Left renal cortex interstitium (tissue), 4 donors: ENCODE results near the gene AP5Z1. TPM values are rescaled to one million over a fixed set of nuclear protein-coding genes. Genes with fewer than 3 reads are reported as not detected.

ENCODE experiments used
- DNase-seq, 4 donors: peaks; one replicate each; pipeline ENCODE4 v3.0.0-alpha.2; 2013; ENCODE audit warnings: low read depth in 4 of 4, low spot score in 2 of 4, missing footprints in 1 of 4
- polyA plus RNA-seq, 4 donors: library from polyadenylated mRNA; unstranded; fragments of 120-200 nt; gene quantifications; one replicate each; pipeline ENCODE4 v1.2.1, GENCODE V29; 2013; ENCODE audit not compliant: insufficient read length in 4 of 4

The AP5Z1 gene
- polyA plus RNA-seq, 4 donors, result 16.8 to 35.1 (median 27.5) TPM

GRCh38 chr7:4817178-4817901, 41.9 kb downstream of the AP5Z1 start:
- DNase-seq, result no peak

DNA sequence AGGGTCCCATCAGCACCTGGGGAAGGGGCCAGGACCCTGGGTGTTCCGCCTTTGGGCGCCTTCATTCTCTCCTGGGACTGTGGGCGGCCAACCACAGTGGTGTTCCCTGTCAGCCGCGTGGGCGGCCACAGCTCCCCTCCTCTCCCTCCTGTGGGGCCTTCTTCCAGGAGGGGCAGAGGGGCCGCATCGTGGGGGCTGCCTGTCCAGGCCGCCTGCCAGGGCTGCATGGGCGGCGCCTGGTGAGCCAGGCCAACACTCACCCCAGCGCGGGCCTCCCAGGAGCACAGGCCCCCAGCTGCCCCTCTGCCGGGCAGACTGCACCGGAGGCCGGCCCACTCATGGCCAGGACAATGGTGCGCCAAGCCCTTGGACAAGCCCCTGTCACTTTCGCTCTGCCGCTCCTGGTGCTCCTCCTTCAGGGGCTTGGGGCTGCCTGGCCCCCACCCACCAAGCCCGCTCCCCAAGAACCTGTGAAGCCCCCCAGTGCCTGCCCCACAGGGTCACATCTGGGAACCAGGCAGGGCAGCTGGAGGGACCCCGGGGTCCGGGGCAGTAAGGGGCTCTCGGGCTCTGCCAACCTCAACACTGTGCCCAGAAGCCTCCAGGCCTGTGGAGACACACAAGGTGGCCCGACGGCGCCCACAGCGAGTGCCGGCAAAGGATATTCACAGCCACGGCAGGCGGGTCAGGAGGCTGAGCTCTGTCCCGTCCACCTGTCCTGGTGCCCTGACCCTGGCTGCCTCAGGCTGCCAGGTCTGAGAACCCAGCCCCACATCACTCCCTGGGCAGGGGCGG, 42.8 kb downstream of the AP5Z1 start:
- DNase-seq, result no peak

DNA sequence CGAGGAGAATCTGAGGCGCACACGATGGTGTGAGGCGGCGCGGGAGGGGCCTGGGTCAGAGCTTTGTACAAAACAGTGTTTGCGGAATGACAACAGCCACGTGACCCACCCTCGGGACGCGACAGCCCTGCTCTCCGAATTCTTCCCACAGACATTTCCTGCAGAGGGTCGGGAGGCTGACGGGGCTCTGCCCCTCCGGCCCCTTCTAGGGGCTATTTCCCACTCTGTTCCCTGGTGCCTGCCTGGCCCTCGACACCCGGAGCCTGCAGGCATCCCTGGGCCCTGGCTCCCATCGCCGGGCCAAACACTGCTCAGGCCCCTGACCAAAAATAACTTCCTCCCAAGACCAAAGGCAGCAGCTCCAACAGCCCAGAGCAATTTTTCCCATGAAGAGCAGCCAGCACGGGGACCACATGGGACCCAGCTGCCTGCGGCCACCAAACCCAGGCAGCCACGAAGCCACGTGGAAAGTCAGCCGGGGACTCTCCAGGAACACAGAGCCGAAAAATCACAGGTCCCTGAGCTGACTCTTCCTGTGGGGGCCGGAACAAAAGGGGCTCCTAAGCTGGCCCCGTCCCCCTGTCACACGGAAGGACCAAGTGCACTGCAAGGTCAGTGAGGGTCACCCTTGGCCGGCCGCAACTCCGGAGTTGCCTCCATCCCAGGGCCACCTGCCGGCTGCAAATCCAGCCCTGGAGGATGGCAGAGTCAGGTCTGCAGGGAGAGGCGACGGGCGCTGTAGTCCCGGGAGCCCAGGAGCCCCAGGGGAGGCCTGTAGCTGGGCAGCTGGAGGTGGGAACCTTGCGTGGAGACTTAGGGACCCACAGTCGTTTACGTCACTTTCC, 44.4 kb downstream of the AP5Z1 start:
- DNase-seq, result no peak

GRCh38 chr7:4820405-4820966, 45.1 kb downstream of the AP5Z1 start:
- DNase-seq, result no peak

DNA sequence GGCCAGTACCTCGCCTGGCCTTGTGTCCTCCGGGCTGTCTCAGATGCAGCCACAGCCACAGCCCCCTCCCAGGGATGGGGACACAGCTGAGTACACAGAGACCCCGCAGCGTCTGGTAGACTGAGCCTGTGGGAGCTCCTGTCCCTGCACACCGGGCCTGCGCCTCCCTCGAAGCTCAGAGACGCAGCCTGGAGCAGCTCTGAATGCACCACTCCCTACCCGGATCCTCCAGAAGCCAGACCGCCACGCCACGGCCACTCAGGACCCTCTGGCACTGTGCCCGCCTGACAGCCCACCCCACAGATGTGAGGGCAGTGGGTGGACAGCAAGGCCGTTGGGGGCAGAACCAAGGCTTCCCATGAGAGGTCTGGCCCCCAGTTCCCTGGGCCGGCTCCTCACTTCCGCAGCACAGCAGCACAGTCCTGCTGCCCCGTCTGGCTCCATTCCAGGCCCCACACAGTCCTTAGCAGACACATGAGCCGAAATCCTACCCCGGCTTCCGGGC, 45.6 kb downstream of the AP5Z1 start:
- no peak for DNase-seq

GRCh38 chr7:4822677-4823076, 47.3 kb downstream of the AP5Z1 start:
- DNase-seq, result no peak

GRCh38 chr7:4823441-4824119, 48.2 kb downstream of the AP5Z1 start:
- DNase-seq, result no peak

- no peak for DNase-seq
These were observed 48.8 kb downstream of the AP5Z1 start for GRCh38 chr7:4824120-4824775.

DNA sequence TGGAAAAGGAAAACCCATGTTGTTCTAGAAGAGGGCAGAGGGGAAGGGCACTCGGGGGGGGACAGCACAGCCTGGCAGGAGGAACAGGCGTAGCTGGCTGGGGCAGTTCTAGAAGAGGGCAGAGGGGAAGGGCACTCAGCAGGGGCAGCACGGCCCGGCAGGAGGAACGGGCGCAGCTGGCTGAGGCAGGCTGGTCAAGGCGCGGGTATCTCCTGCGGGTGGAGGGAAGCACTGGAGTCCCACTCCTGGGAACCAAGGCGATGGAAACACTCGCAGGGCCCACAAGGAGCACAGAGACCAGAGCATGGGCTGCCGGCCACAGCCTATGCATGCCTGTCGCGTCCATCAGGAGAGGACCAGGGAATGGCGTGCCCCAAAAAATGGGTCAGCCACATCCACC, 49.7 kb downstream of the AP5Z1 start:
- DNase-seq, result no peak

DNA sequence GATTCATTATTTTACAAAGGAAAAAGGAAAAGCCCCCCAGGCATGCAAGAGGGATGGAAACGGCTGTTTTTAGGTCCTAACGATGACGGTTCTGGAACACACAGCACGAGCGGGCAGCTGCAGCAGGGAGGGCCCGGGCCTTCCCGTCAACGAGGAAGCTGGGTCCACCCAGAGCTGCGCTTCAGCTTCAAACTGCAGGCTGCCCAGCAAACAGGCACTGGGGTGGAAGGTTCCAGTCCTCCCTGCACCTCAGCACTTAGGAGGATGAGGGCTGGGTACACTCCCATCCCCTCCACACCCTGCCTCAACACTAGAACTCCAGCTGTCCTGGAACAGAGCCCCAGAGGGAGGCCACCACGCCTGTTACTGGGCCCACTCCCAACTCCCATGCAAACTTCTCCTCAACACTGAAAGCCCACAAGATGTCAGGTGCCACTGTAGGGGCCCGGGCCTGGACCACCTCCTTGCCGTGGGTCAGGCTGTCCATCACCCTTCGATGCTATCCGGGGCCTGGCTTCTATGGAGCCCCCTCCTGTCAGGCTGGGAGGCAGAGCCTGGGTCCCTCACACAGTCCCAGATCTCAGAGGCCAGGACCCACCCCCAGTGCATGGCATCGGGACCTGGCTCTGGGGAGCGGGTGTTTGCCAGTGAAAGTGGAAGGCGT, 53.4 kb downstream of the AP5Z1 start:
- DNase-seq, result no peak

- peak in 1 of 4 donors; percentile 75 for DNase-seq
These were observed 54.8 kb downstream of the AP5Z1 start for GRCh38 chr7:4830176-4830575.

GRCh38 chr7:4831723-4832495, 56.5 kb downstream of the AP5Z1 start:
- DNase-seq, result no peak

DNA sequence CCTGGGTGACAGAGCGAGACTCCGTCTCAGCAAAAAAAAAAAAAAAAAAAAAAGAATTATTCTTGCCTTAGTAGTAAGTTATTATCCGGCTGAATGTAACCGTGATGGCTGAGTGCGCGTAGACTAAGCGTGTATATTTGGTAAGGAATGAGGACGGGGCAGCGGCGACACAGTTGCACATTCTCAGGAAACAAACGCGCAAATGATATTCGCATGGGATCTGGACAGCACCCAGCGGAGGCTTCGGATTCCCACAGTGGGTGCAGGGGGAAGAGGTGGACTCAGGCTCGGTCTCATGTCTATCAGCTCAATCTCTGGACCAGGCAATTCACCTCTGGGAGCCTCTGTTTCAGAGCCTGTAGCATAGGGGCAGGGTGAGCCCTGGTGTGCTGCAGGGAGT, 57.3 kb downstream of the AP5Z1 start:
- no peak for DNase-seq

DNA sequence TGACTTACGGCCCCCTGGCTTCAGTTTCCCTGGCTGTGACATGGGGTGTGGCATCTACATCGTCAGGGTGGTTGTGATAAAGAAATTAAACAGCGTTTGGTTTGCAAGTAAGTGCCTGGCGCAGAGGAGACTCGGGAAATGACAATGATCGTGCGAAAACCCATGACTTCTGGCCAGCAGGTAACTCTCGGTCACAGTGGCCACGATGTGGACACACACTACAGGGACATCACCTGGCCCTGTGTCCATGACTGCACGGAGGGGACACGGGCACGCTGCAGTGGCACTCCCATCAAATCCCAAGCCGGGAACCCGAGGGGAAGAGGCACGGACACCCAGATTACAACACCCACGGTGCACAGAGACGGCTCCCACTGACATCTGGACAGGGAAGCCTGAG, 57.8 kb downstream of the AP5Z1 start:
- no peak for DNase-seq

- no peak for DNase-seq
These were observed 58.5 kb downstream of the AP5Z1 start for GRCh38 chr7:4833691-4834600.

DNA sequence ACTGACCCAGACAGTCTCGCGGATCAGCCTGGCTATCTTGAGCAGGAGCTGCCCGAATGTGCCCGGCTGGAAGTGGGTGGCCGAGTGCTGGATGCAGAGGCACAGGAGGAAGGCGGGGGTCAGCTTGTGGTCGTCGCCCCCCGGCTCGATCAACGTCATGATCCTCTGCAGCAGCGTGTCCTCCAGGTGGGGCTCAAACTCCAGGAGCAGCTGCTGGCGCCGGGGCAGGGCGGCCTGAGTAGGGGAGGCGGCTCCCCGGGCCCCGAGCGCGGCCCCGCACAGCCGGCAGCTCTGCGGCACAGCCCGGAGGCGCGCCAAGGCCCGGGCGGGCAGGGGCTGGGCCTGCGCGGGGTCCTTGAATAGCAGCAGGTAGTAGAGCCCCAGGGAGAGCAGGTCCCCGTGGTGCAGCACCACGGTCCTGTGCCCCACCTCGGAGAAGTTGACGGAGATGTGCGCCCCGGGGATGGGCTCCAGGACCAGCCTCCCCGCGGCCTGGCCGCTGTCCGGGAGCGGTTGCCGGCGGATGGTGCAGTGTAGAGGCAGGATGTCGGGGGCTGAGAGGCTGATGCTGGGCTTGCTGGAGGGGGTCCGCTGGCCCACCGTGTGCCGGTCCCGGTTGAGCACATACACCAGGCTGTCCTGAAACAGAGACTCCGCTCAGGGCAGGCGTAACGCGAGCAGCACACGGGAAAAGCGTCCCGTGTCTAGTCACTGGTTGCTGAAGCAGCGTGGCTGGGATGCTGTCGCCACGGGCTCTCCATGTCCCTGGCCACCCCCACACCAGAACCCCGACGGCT, 59.4 kb downstream of the AP5Z1 start:
- DNase-seq, result no peak
